Fibroblast of skin of right quadriceps (primary cell): Measurements from ENCODE around the gene FARP1.

ENCODE experiments used
- DNase-seq: peaks from one replicate; pipeline ENCODE4 v3.0.0-alpha.2; 2013

FARP1 gene

GRCh38 chr13:98234348-98234747 lies 91.5 kb downstream of the FARP1 start:
- DNase-seq, result no peak

GRCh38 chr13:98236197-98236596 lies 93.3 kb downstream of the FARP1 start:
- DNase-seq, result no peak

DNA sequence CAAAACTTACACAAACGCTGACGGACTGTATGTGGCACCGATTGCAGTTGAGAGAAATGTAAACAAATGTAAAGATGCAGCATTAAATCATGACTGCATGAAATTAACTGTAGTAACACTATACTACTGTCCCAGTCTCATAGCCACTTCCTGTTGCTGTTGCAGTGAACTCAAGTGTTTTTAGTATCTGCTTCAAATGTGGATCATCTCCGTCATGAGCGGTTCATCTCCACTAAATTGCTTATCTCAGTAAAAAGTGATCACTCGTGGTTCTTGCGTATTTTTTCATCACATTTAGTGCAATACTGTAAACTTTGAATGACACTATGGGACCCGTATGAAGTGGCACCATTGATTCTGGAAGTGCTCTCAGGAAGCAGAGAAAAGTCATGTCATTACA lies 94.4 kb downstream of the FARP1 start:
- DNase-seq, result no peak

DNA sequence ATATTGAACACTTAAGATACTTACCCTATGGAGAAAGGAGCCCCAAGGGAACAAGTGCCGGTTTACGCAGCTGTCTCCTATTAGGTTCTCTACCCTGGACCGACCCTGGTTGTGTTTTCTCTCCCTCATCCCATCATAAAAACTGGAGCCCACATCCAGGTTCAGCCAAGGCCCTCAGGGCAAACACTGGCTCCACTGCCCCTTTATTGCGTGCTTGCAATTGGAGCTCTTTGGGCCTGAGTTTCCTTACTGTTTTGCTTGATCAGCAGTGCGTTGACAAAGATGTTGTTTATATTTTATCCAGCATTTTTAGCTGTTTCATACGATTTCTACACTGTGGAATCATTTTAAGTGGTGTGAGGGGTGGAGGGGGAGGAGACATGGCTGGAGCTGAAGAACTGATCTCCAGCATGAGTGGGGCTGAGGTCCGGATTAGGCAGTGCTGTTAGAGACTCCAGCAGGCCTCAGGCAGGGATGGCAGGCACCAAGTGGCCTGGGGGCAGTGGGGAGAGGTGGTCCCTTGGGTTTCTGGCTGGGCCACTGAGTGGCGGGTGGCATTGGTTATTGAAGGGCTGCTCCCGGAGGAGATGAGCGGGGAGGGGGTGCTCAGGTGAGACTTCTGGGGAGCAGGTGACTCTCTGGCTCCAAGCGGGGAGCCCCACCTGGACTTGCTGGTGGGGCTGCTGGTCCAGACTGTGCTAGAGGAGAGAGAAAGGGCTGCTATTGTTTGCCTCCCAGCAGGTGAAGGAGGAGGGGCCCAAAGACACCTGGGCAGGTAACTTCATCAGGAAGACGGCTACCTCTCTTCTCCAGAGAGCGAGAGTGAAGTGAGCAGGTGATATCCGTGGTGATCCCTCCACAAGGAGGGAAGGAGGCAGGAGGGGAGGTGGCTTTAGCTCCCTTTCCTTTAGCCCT lies 96.5 kb downstream of the FARP1 start:
- DNase-seq, result no peak

- no peak for DNase-seq
Observed at GRCh38 chr13:98240135-98240534, 97.2 kb downstream of the FARP1 start.

GRCh38 chr13:98240974-98241373 lies 98.1 kb downstream of the FARP1 start:
- DNase-seq, result no peak

DNA sequence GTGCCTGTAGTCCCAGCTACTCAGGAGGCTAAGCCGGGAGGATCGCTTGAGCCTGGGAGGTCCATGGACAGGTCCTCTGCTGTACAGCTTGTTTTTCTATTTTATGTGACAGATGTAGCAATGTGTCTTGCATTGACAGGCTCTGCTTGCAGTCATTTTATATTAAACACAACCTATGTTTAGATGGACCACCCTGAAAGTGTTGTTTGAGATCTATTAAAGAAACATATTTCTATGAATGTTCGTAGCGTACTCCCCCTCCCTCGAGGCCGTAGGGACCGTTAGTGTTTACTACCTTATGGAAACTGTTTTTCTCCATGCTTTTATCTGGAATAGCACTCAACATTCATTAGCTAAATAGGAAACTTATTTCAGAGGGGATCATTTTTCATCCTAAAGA lies 99.1 kb downstream of the FARP1 start:
- DNase-seq, result no peak

DNA sequence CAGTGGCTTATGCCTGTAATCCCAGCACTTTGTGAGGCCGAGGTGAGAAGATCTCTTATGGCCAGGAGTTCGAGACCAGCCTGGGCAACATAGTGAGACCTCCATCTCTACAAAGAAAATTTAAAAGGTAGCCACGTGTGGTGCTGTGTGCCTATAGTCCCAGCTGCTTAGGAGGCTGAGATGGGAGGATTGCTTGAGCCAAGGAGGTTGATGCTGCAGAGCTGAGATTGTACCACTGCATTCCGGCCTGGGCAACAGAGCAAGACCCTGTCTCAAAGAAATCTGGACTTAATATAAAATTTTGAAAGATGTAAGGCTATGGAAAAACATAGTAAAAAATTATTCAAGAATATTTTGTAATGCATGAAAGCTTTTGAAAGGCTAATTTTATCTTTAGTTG lies 99.5 kb downstream of the FARP1 start:
- no peak for DNase-seq

DNA sequence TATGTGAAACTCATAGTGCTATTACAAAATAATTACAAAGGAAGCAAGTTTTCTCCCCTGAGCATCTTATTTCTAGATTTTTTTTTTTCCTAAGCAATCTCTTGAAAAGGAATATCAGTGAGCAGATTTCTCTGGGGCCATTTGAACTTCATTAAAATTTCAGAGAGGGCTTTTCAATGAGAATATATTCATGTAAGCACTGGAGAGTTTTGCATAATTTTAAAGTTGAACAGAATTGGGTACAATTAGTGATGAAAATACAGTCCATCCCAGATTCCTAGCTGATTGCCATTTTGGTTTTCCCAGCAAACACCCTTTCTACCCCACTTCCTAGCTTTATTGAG lies 101.0 kb downstream of the FARP1 start:
- no peak for DNase-seq

DNA sequence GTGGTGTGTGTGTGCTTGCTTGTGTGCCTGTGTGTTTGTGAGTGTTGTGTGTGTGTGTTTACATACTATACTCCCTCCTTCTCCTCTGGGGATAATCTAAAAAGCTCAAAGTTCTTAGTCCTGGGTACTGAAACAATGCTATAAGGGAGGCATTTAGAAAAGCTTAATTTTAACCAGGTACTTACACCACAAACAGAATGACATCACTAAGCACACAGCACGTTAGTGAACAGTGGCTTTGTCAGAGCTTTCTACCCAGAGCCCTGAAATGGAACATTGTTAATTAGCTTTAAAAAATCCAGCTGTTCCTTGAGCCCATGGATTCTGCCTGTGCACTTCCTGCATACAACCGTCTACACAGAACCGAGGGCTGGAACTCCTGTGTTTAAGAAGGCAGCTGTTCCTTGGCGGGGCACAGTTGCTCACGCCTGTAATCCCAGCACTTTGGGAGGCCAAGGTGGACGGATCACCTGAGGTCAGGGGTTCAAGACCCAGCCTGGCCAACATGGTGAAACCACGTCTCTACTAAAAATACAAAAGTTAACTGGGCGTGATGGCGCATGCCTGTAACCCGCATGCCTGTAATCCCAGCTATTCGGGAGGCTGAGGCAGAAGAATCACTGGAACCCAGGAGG lies 103.8 kb downstream of the FARP1 start:
- no peak for DNase-seq

DNA sequence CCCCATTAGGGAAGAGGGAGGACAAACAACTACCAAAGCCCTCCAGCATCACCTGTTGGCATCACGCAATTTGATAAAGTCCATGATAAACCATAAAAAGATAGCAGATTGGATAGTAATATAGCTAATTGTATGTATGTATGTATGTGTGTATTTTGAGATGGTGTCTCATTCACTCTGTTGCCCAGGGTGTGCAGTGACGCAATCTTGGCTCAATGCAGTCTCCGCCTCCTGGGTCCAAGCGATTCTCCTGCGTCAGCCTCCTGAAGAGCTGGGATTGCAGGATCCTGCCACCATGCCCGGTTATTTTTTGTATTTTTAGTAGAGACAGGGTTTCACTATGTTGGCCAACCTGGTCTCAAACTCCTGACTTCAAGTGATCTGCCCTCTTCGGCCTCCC lies 108.8 kb downstream of the FARP1 start:
- DNase-seq, result no peak

GRCh38 chr13:98252931-98253470 lies 110.1 kb downstream of the FARP1 start:
- peak; percentile 95 for DNase-seq

- DNase-seq, result peak; percentile 56
Observed at GRCh38 chr13:98253526-98253925, 110.6 kb downstream of the FARP1 start.

GRCh38 chr13:98254513-98254912 lies 111.6 kb downstream of the FARP1 start:
- peak; percentile 95 for DNase-seq

GRCh38 chr13:98258226-98258625 lies 115.3 kb downstream of the FARP1 start:
- DNase-seq, result no peak

GRCh38 chr13:98260357-98261164 lies 117.7 kb downstream of the FARP1 start:
- no peak for DNase-seq

GRCh38 chr13:98261165-98261702 lies 118.3 kb downstream of the FARP1 start:
- DNase-seq, result peak; percentile 17

GRCh38 chr13:98262292-98262691 lies 119.4 kb downstream of the FARP1 start:
- no peak for DNase-seq

DNA sequence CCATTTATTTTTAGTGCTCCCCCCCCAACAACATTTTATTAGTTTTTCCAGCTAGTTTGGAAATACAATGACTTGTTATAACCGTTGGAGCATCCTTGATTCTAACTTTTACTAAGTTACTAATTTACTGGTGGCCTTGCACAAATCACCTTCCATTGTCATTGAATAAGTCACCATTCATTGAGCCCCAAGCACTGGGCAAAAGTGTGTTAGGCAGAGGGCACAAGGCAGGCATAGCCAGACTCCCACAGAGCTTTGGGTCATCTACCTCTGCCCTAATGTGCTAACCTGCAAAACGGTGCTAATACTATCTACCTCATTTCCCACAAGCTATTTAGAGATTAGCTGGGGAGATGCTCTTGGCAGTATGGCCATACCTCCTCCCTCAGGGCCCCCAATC lies 120.9 kb downstream of the FARP1 start:
- no peak for DNase-seq

DNA sequence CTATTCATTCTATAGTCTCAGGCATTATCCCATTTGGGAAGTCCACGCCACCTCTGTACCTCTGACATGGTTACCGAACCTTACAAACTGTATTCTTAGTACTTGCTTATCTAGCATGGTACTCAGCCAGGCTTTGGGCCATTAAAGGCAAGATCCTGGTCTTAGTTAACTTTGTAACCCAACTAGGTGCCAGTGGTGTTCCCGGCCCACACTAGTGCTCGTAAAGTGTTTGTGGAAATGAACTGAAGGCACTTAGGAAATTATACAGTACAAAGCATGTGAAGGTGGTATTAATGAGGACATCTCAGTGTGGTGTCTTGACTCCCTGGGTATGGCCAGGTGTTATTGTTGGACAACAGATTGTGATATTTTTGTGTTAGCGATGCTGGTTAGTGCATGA lies 122.0 kb downstream of the FARP1 start:
- no peak for DNase-seq

- no peak for DNase-seq
Observed at GRCh38 chr13:98265692-98266551, 123.0 kb downstream of the FARP1 start.
